Neutrophil (primary cell): Measurements from ENCODE around the gene NUDT17.
A peak's percentile ranks its signal among the peaks of the same experiment; 100 is the strongest.
"Not testable (repeated sequence)": the region's sequence is repeated elsewhere in the genome, so short reads cannot be mapped to it uniquely, and the experiment has no call there.

ENCODE experiments used
- H3K27ac ChIP-seq: fragments of 200-600 bp; sonication (generic); 2 replicates; pipeline ENCODE4 v1.5.1; 2016; ENCODE audit warnings: mild to moderate bottlenecking, moderate library complexity
- H3K27me3 ChIP-seq: fragments of 200-600 bp; sonication (generic); 2 replicates; pipeline ENCODE4 v1.6.0; 2016; ENCODE audit warnings: mild to moderate bottlenecking
- H3K36me3 ChIP-seq: fragments of 200-600 bp; sonication (generic); 2 replicates; pipeline ENCODE4 v1.5.1; 2017
- H3K4me1 ChIP-seq, 2 experiments: fragments of 200-600 bp in 1 of 2; sonication (generic) in 1 of 2; 1 replicate in 1 of 2; 2 replicates in 1 of 2; pipeline versions ENCODE4 v1.5.1 to v1.6.1; 2013 to 2016; ENCODE audit warnings: low read depth in 1 of 2, low read length in 1 of 2, mild to moderate bottlenecking in 1 of 2, moderate library complexity in 1 of 2; ENCODE audit not compliant: control insufficient read depth in 1 of 2, insufficient read depth in 1 of 2
- H3K4me3 ChIP-seq, 2 experiments: fragments of 200-600 bp in 1 of 2; sonication (generic) in 1 of 2; 1 replicate in 1 of 2; 2 replicates in 1 of 2; pipeline ENCODE4 v1.5.1; 2013 to 2016; ENCODE audit warnings: low read depth in 1 of 2, low read length in 1 of 2, mild to moderate bottlenecking in 1 of 2, moderate library complexity in 1 of 2
- H3K9me3 ChIP-seq: fragments of 200-600 bp; sonication (generic); 2 replicates; pipeline ENCODE4 v1.5.1; 2016
- TF ChIP-seq, protein P1 (sequence below): fragments of 200-600 bp; sonication (generic); IDR thresholded peaks from 2 replicates; pipeline ENCODE4 v1.5.1; 2016; ENCODE audit warnings: antibody characterized with exemption

NUDT17 gene

DNA sequence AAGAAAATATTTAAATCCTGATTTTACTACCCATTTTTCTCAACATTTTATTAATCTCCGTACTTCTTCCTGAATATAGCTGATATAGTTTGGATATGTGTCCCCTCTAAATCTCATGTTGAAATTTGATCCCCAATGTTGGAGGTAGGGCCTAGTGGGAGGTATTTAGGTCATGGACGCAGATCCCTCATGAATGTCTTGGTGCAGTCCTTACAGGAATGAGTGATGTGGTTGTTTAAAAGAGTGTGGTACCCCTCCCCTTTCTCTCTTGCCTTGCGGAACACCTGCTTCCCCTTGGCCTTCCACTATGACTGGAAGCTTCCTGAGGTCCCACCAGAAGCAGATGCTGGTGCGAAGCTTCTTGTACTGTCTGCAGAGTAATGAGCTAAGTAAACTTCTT lies 39.0 kb upstream of the NUDT17 start:
- no peak overlapping the region for H3K4me3 ChIP-seq
- no peaks in the 10 kb centered on the region for H3K27me3 ChIP-seq
- H3K9me3 ChIP-seq: no peaks in the 10 kb centered on the region
- no peak overlapping the region for H3K27ac ChIP-seq
- TF ChIP-seq, protein P1, sequence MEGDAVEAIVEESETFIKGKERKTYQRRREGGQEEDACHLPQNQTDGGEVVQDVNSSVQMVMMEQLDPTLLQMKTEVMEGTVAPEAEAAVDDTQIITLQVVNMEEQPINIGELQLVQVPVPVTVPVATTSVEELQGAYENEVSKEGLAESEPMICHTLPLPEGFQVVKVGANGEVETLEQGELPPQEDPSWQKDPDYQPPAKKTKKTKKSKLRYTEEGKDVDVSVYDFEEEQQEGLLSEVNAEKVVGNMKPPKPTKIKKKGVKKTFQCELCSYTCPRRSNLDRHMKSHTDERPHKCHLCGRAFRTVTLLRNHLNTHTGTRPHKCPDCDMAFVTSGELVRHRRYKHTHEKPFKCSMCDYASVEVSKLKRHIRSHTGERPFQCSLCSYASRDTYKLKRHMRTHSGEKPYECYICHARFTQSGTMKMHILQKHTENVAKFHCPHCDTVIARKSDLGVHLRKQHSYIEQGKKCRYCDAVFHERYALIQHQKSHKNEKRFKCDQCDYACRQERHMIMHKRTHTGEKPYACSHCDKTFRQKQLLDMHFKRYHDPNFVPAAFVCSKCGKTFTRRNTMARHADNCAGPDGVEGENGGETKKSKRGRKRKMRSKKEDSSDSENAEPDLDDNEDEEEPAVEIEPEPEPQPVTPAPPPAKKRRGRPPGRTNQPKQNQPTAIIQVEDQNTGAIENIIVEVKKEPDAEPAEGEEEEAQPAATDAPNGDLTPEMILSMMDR: no peak
- H3K36me3 ChIP-seq: no peaks in the 10 kb centered on the region
- H3K4me1 ChIP-seq: no peaks in the 10 kb centered on the region

DNA sequence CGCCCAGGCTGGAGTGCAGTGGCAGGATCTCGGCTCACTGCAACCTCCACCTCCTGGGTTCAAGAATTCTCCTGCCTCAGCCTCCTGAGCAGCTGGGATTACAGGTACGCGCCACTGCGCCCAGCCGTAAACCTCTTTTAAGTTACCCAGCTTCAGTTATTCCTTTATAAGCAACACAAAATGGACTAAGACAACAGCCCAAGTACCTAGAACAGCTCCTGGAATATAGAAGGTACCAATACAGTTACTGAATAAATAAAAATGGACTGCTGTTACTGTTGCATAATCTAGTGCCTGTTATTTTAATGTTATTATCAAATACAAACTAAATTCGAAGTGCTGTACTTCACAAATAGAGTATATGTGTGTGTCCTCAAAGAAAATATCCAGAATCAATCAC lies 38.6 kb upstream of the NUDT17 start:
- Histone ChIP-seq H3K27me3 (no peaks in the 10 kb centered on the region), H3K36me3 (no peaks in the 10 kb centered on the region), H3K9me3 (no peaks in the 10 kb centered on the region), H3K27ac (no peak overlapping the region), H3K4me1 (no peaks in the 10 kb centered on the region), H3K4me3 (no peak overlapping the region)
- TF ChIP-seq, protein P1: no peak

DNA sequence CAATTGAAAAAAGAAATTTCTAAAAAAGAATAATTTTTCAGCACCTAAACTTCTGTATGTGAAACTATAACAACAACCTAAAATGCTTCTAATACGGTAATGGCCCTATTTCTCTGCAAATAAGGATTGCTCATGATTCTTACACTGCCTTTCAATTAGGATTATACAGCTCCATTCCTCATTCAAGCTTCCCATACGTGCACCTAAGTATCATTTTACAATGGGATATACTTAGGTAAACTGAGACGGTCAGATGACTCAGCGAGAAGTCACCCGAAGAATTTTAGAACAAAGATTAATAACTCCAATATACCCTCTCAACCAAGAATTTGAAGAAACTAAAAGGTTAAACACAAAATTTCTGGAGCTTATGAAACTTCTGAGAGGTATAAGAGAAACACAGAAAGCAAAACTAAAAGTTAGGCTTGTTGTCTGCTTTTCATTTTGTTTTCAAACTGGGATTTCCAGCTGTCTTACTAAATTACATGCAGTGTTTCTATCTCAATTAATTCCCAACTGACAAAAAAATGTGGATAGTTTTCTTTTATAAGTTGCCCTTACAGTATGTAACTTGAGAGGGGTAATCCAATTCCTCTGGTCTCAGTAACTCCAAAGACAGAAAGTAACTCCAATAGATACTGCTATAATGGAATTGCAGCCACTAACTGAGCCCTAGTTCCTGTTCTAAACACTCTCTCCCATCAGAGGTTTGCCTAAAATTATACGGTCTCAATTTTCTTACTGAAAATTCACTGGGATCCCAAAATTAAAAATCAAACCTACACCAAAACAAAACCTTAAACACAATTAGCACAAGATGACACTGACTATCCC lies 32.2 kb upstream of the NUDT17 start:
- H3K27me3 ChIP-seq, H3K27ac ChIP-seq, H3K4me3 ChIP-seq, H3K4me1 ChIP-seq, H3K36me3 ChIP-seq, H3K9me3 ChIP-seq: not testable (repeated sequence)

DNA sequence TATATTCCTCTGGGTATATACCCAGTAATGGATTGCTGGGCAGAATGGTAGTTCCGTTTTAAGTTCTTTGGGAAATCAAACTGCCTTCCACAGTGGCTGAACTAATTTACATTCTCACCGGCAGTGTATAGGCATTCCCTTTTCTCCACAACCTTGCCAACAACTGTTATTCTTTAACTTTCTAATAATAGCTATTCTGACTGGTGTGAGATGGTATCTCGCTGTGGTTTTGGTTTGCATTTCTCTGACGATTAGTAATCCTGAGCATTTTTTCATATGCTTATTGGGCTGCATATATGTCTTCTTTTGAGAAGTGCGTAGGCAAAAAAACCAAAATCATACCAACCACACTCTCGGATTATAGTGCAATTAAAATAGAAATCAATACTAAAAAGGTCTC lies 27.3 kb upstream of the NUDT17 start:
- H3K27ac ChIP-seq, H3K9me3 ChIP-seq, H3K27me3 ChIP-seq, H3K36me3 ChIP-seq, H3K4me3 ChIP-seq, H3K4me1 ChIP-seq: not testable (repeated sequence)

GRCh38 chr1:145822779-145823331 lies 22.6 kb upstream of the NUDT17 start:
- not testable (repeated sequence) for H3K9me3 ChIP-seq, H3K27ac ChIP-seq, H3K4me1 ChIP-seq, H3K4me3 ChIP-seq, H3K27me3 ChIP-seq
- peaks cover 10% of the 10 kb centered on the region for H3K36me3 ChIP-seq

DNA sequence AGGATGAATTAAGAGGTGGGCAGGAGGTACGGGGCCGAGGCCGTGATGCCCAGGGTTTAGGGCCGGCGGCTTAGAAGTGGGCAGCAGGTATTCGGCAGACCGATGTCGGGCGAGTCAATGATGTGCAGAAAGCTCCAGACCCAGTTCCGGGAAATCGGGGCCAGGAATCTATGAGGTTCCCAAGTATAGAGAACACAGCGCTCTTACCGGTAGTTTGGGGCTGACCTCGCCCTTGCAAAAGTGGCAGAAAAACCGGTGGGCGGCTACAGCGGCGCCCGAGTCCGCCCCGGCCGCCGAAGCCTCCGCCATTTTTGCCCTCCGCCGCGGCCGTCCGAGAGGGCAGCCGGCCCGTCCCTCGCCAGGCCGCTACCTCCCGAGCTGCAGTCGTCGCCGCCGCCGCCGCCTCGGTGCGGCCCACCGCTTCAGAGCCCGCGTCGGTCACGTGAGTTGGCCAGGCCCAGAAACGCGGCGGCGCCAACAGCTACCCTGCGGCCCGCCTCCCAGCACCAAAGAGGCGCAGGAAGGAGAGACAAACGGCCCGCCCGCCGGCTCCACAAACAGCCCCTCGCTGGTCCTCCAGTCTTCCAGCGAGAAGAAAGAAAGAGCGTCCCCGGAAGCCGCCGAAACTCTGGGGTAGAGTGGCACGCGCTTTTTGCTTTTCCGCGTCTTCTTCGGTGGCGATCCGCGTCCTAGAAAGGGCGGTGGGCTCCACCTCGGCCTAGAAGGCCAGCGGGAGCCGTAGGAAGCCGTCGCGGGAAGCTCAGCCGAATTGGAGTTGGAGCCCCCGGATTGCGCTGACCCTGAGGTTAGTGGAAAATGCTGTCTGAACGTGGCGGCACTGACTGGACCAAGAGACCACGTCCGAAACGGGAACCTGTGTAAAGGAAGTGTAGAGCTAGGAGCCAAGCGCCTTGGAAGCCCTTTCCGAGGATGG lies 21.6 kb upstream of the NUDT17 start, which contains the start of the genes POLR3C and RNF115:
Gene POLR3C (plus strand): TSS at position 636 of the 934 bp plus-strand sequence. CDS start 1,577 bp downstream, outside the sequence.
Gene RNF115 (minus strand): TSS at position 531 of the 934 bp plus-strand sequence. CDS start 222 bp downstream, at position 309.
- Histone ChIP-seq H3K36me3 (peaks cover 15% of the 10 kb centered on the region), H3K4me1 (peaks cover 8 to 9% of the 10 kb centered on the region in 2 experiments), H3K27me3 (no peaks in the 10 kb centered on the region), H3K9me3 (no peaks in the 10 kb centered on the region), H3K4me3 (peak within 1 kb of the TSS; percentile 67 to 87), H3K27ac (peak within 1 kb of the TSS; percentile 86)
- TF ChIP-seq, protein P1: peak; percentile 9
